ENCODE measurements around the gene RFX4. TPM values are rescaled to one million over a fixed set of nuclear protein-coding genes. Genes with fewer than 3 reads are reported as not detected.

The RFX4 gene
- total RNA-seq, 1 experiment from 2014 or later = not detected

- DNase-seq (ENCODE audit: low read depth, low spot score) (no peak), ATAC-seq (no peak)
- H3K9me2 ChIP-seq (ENCODE audit: insufficient read depth) = no peaks in the 10 kb centered on the region
- no peak overlapping the region for H3K4me2 ChIP-seq (ENCODE audit: low read length)
- no peaks in the 10 kb centered on the region for H3K4me1 ChIP-seq (ENCODE audit: control insufficient read depth in 1 of 2, insufficient read depth in 2 of 2, low read length in 2 of 2)
- no peak overlapping the region for H2AFZ ChIP-seq (ENCODE audit: low read depth, low read length, poor library complexity, severe bottlenecking)
- BruUV-seq (replicated peaks) = no TSS peak
- no peaks in the 10 kb centered on the region for H3K27me3 ChIP-seq (ENCODE audit: insufficient read depth, low read length)
- ChIA-PET POLR2A (no interaction called here), RAD21 (ENCODE audit: low non-redundant PET in 1 of 2, low total read pairs in 2 of 2, uncharacterized antibody in 2 of 2, unreplicated experiment in 2 of 2) (no interaction called here), CTCF (interaction anchor here (0.6 kb wide), 1 partner anchor 21 kb away, joined by 6 read pairs; no protein-coding TSS in a partner anchor)
- TF ChIP-seq CBX3 (IDR thresholded peaks at IDR 0.05; ENCODE audit: low read depth) = no peak
- TF ChIP-seq ZFX (IDR thresholded peaks at IDR 0.05) = no peak
- TF ChIP-seq POLR2AphosphoS5 (IDR thresholded peaks at IDR 0.05; ENCODE audit: low read depth, low read length) = no peak
- no peak for TF ChIP-seq EZH2 (IDR thresholded peaks at IDR 0.05)
- no peak for TF ChIP-seq SP1 (IDR thresholded peaks at IDR 0.05; ENCODE audit: low read depth)
- TF ChIP-seq EGR1 (IDR thresholded peaks at IDR 0.05; ENCODE audit: low read depth) = no peak
- no peak for TF ChIP-seq ZBTB33 (IDR thresholded peaks at IDR 0.05; ENCODE audit: extremely low read depth, insufficient replicate concordance, low read length)
- TF ChIP-seq CTCF (IDR thresholded peaks at IDR 0.05 in 2 of 3, conservative IDR thresholded peaks at IDR 0.05 in 1 of 3; ENCODE audit: borderline replicate concordance in 1 of 3, insufficient read depth in 1 of 3, low read depth in 2 of 3, low read length in 2 of 3) = no peak
- TF ChIP-seq TCF7L2 (IDR thresholded peaks at IDR 0.05; ENCODE audit: borderline replicate concordance, extremely low read depth, insufficient read depth, insufficient read length) = no peak
- TF ChIP-seq CEBPB (IDR thresholded peaks at IDR 0.05; ENCODE audit: low read depth) = no peak
- no peak for TF ChIP-seq YY1 (IDR thresholded peaks at IDR 0.05; ENCODE audit: extremely low read depth, insufficient replicate concordance, low read depth, low read length)
- no peak for TF ChIP-seq MAX (IDR thresholded peaks at IDR 0.05)
- TF ChIP-seq RAD21 (IDR thresholded peaks at IDR 0.05; ENCODE audit: low read depth) = no peak
- no peak for TF ChIP-seq EZH2phosphoT487 (IDR thresholded peaks at IDR 0.05; ENCODE audit: borderline replicate concordance)
- no peak for TF ChIP-seq POLR2A (IDR thresholded peaks at IDR 0.05; ENCODE audit: borderline replicate concordance, extremely low read depth, insufficient read depth, insufficient read length)
- no peak for TF ChIP-seq SIN3A (IDR thresholded peaks at IDR 0.05; ENCODE audit: low read depth)
- no peak for TF ChIP-seq SRF (IDR thresholded peaks at IDR 0.05; ENCODE audit: low read depth)
- TF ChIP-seq ZNF274 (IDR thresholded peaks at IDR 0.05; ENCODE audit: low read depth, low read length) = no peak
- no peak for TF ChIP-seq FOSL1 (IDR thresholded peaks at IDR 0.05; ENCODE audit: low read depth)
- TF ChIP-seq ELF1 (IDR thresholded peaks at IDR 0.05; ENCODE audit: borderline replicate concordance, low read depth) = no peak
- H4K20me1 ChIP-seq (ENCODE audit: insufficient read depth) = no peaks in the 10 kb centered on the region
- H3K9me3 ChIP-seq (ENCODE audit: control insufficient read depth in 1 of 2, insufficient read depth in 1 of 2, low read depth in 1 of 2, low read length in 2 of 2) = no peaks in the 10 kb centered on the region
- H3K36me3 ChIP-seq (ENCODE audit: control insufficient read depth in 1 of 2, insufficient read depth in 2 of 2, low read length in 2 of 2) = no peaks in the 10 kb centered on the region
- H3K9ac ChIP-seq (ENCODE audit: low read length) = no peak overlapping the region
- no peak overlapping the region for H3K27ac ChIP-seq (ENCODE audit: low read depth, low read length)
- no peaks in the 10 kb centered on the region for H3K79me2 ChIP-seq (ENCODE audit: insufficient read depth, low read length)
- intact Hi-C loops (cut with micrococcal nuclease) = no loop called here
- no peak overlapping the region for H3K4me3 ChIP-seq (replicated peaks in 1 of 2; ENCODE audit: low read depth in 1 of 2, low read length in 2 of 2)
Observed at GRCh38 chr12:106750524-106750923, 167.7 kb downstream of the RFX4 start.

Measured in HCT116 (cell line).